Measurements from ENCODE around the gene ATP5F1A.
A peak's percentile ranks its signal among the peaks of the same experiment; 100 is the strongest.

The ATP5F1A gene

GRCh38 chr18:46072959-46073358, 25.1 kb downstream of the ATP5F1A start:
- no peak overlapping the region for H4K5ac ChIP-seq (ENCODE audit: low read length)
- DNase-seq, result no peak
- no peak overlapping the region for H4K8ac ChIP-seq (ENCODE audit: low read depth, low read length)
- H3K18ac ChIP-seq (ENCODE audit: low read length), result no peak overlapping the region
- no peak overlapping the region for H3K56ac ChIP-seq (ENCODE audit: low read length)
- H3K4me2 ChIP-seq (ENCODE audit: low read length), result no peak overlapping the region
- peaks cover 8% of the 10 kb centered on the region for H3K27me3 ChIP-seq (ENCODE audit: insufficient read depth, low read length, poor library complexity)
- H3K27ac ChIP-seq (ENCODE audit: low read depth, low read length), result no peak overlapping the region
- H2BK5ac ChIP-seq (ENCODE audit: low read length), result no peak overlapping the region
- H3K4me1 ChIP-seq (ENCODE audit: control insufficient read depth, low read depth, low read length), result no peaks in the 10 kb centered on the region
- H3K23ac ChIP-seq (ENCODE audit: low read length), result no peak overlapping the region
- no CpG with 5 or more reads among the region's 3 CpGs for WGBS (ENCODE audit: extremely low coverage, insufficient coverage, low lambda C conversion rate)
- H3K4ac ChIP-seq (ENCODE audit: low read depth, low read length), result no peak overlapping the region
- H3K4me3 ChIP-seq (ENCODE audit: low read length), result no peak overlapping the region
- H3K79me2 ChIP-seq (ENCODE audit: control insufficient read depth, insufficient read depth, low read length), result no peaks in the 10 kb centered on the region
- H2BK120ac ChIP-seq (ENCODE audit: low read depth, low read length), result no peak overlapping the region
- no peak overlapping the region for H2BK15ac ChIP-seq (replicated peaks; ENCODE audit: low read depth)
- no peaks in the 10 kb centered on the region for H3K79me1 ChIP-seq (ENCODE audit: low read length)
- no peak overlapping the region for H2AK5ac ChIP-seq (ENCODE audit: low read length)
- H3K36me3 ChIP-seq (ENCODE audit: control insufficient read depth, insufficient read depth, low read length), result no peaks in the 10 kb centered on the region
- H3K9ac ChIP-seq (ENCODE audit: low read length), result no peak overlapping the region

GRCh38 chr18:46072376-46072867, 25.7 kb downstream of the ATP5F1A start:
- H2BK120ac ChIP-seq (ENCODE audit: low read depth, low read length), result no peak overlapping the region
- WGBS (ENCODE audit: extremely low coverage, insufficient coverage, low lambda C conversion rate), result no CpG with 5 or more reads among the region's 25 CpGs
- H2BK5ac ChIP-seq (ENCODE audit: low read length), result no peak overlapping the region
- H3K23ac ChIP-seq (ENCODE audit: low read length), result no peak overlapping the region
- H2BK15ac ChIP-seq (replicated peaks; ENCODE audit: low read depth), result no peak overlapping the region
- no peak overlapping the region for H3K18ac ChIP-seq (ENCODE audit: low read length)
- peaks cover 8% of the 10 kb centered on the region for H3K27me3 ChIP-seq (ENCODE audit: insufficient read depth, low read length, poor library complexity)
- H4K5ac ChIP-seq (ENCODE audit: low read length), result no peak overlapping the region
- peak overlapping the region; percentile 81 for H3K9ac ChIP-seq (ENCODE audit: low read length)
- H3K79me2 ChIP-seq (ENCODE audit: control insufficient read depth, insufficient read depth, low read length), result no peaks in the 10 kb centered on the region
- no peaks in the 10 kb centered on the region for H3K4me1 ChIP-seq (ENCODE audit: control insufficient read depth, low read depth, low read length)
- peak overlapping the region; percentile 84 for H3K4me2 ChIP-seq (ENCODE audit: low read length)
- H2AK5ac ChIP-seq (ENCODE audit: low read length), result no peak overlapping the region
- no peak overlapping the region for H4K8ac ChIP-seq (ENCODE audit: low read depth, low read length)
- no peak for DNase-seq
- no peak overlapping the region for H3K27ac ChIP-seq (ENCODE audit: low read depth, low read length)
- H3K4ac ChIP-seq (ENCODE audit: low read depth, low read length), result no peak overlapping the region
- H3K36me3 ChIP-seq (ENCODE audit: control insufficient read depth, insufficient read depth, low read length), result no peaks in the 10 kb centered on the region
- no peak overlapping the region for H3K4me3 ChIP-seq (ENCODE audit: low read length)
- H3K79me1 ChIP-seq (ENCODE audit: low read length), result no peaks in the 10 kb centered on the region
- peak overlapping the region; percentile 84 for H3K56ac ChIP-seq (ENCODE audit: low read length)

- H3K79me1 ChIP-seq (ENCODE audit: low read length), result no peaks in the 10 kb centered on the region
- peak within 1 kb of the TSS; percentile 84 for H3K56ac ChIP-seq (ENCODE audit: low read length)
- H3K9ac ChIP-seq (ENCODE audit: low read length), result peak within 1 kb of the TSS; percentile 81
- peak within 1 kb of the TSS; percentile 26 for H3K18ac ChIP-seq (ENCODE audit: low read length)
- H3K4me2 ChIP-seq (ENCODE audit: low read length), result peak within 1 kb of the TSS; percentile 84
- DNase-seq, result peak; percentile 61
- no peaks in the 10 kb centered on the region for H3K79me2 ChIP-seq (ENCODE audit: control insufficient read depth, insufficient read depth, low read length)
- peak within 1 kb of the TSS; percentile 15 for H3K23ac ChIP-seq (ENCODE audit: low read length)
- H3K27ac ChIP-seq (ENCODE audit: low read depth, low read length), result no peak within 1 kb of the TSS
- H2BK5ac ChIP-seq (ENCODE audit: low read length), result no peak within 1 kb of the TSS
- no peak within 1 kb of the TSS for H4K5ac ChIP-seq (ENCODE audit: low read length)
- no CpG with 5 or more reads among the region's 75 CpGs for WGBS (ENCODE audit: extremely low coverage, insufficient coverage, low lambda C conversion rate)
- no peak within 1 kb of the TSS for H2BK120ac ChIP-seq (ENCODE audit: low read depth, low read length)
- peak within 1 kb of the TSS; percentile 62 for H3K4me3 ChIP-seq (ENCODE audit: low read length)
- H3K36me3 ChIP-seq (ENCODE audit: control insufficient read depth, insufficient read depth, low read length), result no peaks in the 10 kb centered on the region
- H3K27me3 ChIP-seq (ENCODE audit: insufficient read depth, low read length, poor library complexity), result peaks cover 8% of the 10 kb centered on the region
- no peak within 1 kb of the TSS for H3K4ac ChIP-seq (ENCODE audit: low read depth, low read length)
- no peaks in the 10 kb centered on the region for H3K4me1 ChIP-seq (ENCODE audit: control insufficient read depth, low read depth, low read length)
- no peak within 1 kb of the TSS for H4K8ac ChIP-seq (ENCODE audit: low read depth, low read length)
- no peak within 1 kb of the TSS for H2AK5ac ChIP-seq (ENCODE audit: low read length)
- no peak within 1 kb of the TSS for H2BK15ac ChIP-seq (replicated peaks; ENCODE audit: low read depth)
These were observed 26.3 kb downstream of the ATP5F1A start, which contains the start of gene PSTPIP2 for GRCh38 chr18:46071653-46072375. PSTPIP2 (minus strand) TSS chr18:46072260; CDS start chr18:46072188, 72 bp downstream.

- no CpG with 5 or more reads among the region's 13 CpGs for WGBS (ENCODE audit: extremely low coverage, insufficient coverage, low lambda C conversion rate)
- no peak for DNase-seq
These were observed 27.1 kb downstream of the ATP5F1A start for GRCh38 chr18:46070815-46071652.

GRCh38 chr18:46070232-46070631, 27.9 kb downstream of the ATP5F1A start:
- WGBS (ENCODE audit: extremely low coverage, insufficient coverage, low lambda C conversion rate), result no CpG with 5 or more reads among the region's 6 CpGs
- H2BK5ac ChIP-seq (ENCODE audit: low read length), result no peak overlapping the region
- no peak overlapping the region for H3K27ac ChIP-seq (ENCODE audit: low read depth, low read length)
- H2BK15ac ChIP-seq (replicated peaks; ENCODE audit: low read depth), result no peak overlapping the region
- H3K4me2 ChIP-seq (ENCODE audit: low read length), result no peak overlapping the region
- no peak overlapping the region for H3K4ac ChIP-seq (ENCODE audit: low read depth, low read length)
- H3K36me3 ChIP-seq (ENCODE audit: control insufficient read depth, insufficient read depth, low read length), result no peaks in the 10 kb centered on the region
- H3K79me1 ChIP-seq (ENCODE audit: low read length), result no peaks in the 10 kb centered on the region
- H3K4me1 ChIP-seq (ENCODE audit: control insufficient read depth, low read depth, low read length), result no peaks in the 10 kb centered on the region
- H4K8ac ChIP-seq (ENCODE audit: low read depth, low read length), result no peak overlapping the region
- no peak overlapping the region for H3K9ac ChIP-seq (ENCODE audit: low read length)
- no peak overlapping the region for H3K18ac ChIP-seq (ENCODE audit: low read length)
- no peak overlapping the region for H3K56ac ChIP-seq (ENCODE audit: low read length)
- no peak overlapping the region for H3K4me3 ChIP-seq (ENCODE audit: low read length)
- H3K27me3 ChIP-seq (ENCODE audit: insufficient read depth, low read length, poor library complexity), result peaks cover 8% of the 10 kb centered on the region
- H3K79me2 ChIP-seq (ENCODE audit: control insufficient read depth, insufficient read depth, low read length), result no peaks in the 10 kb centered on the region
- no peak overlapping the region for H2AK5ac ChIP-seq (ENCODE audit: low read length)
- H4K5ac ChIP-seq (ENCODE audit: low read length), result no peak overlapping the region
- no peak overlapping the region for H2BK120ac ChIP-seq (ENCODE audit: low read depth, low read length)
- no peak for DNase-seq
- H3K23ac ChIP-seq (ENCODE audit: low read length), result no peak overlapping the region

More at GRCh38 chr18:46070815-46071652, 27.1 kb downstream of the ATP5F1A start:
- no peaks in the 10 kb centered on the region for H3K36me3 ChIP-seq (ENCODE audit: control insufficient read depth, insufficient read depth, low read length)
- peak overlapping the region; percentile 15 for H3K23ac ChIP-seq (ENCODE audit: low read length)
- H3K9ac ChIP-seq (ENCODE audit: low read length), result peak overlapping the region; percentile 81
- H2BK15ac ChIP-seq (replicated peaks; ENCODE audit: low read depth), result no peak overlapping the region
- H2AK5ac ChIP-seq (ENCODE audit: low read length), result no peak overlapping the region
- H3K27ac ChIP-seq (ENCODE audit: low read depth, low read length), result no peak overlapping the region
- no peak overlapping the region for H4K5ac ChIP-seq (ENCODE audit: low read length)
- H3K4ac ChIP-seq (ENCODE audit: low read depth, low read length), result no peak overlapping the region
- no peak overlapping the region for H2BK5ac ChIP-seq (ENCODE audit: low read length)
- H3K79me2 ChIP-seq (ENCODE audit: control insufficient read depth, insufficient read depth, low read length), result no peaks in the 10 kb centered on the region
- H2BK120ac ChIP-seq (ENCODE audit: low read depth, low read length), result no peak overlapping the region
- no peaks in the 10 kb centered on the region for H3K79me1 ChIP-seq (ENCODE audit: low read length)
- H3K18ac ChIP-seq (ENCODE audit: low read length), result no peak overlapping the region
- H4K8ac ChIP-seq (ENCODE audit: low read depth, low read length), result no peak overlapping the region
- H3K4me2 ChIP-seq (ENCODE audit: low read length), result peak overlapping the region; percentile 84
- no peaks in the 10 kb centered on the region for H3K4me1 ChIP-seq (ENCODE audit: control insufficient read depth, low read depth, low read length)
- peak overlapping the region; percentile 62 for H3K4me3 ChIP-seq (ENCODE audit: low read length)
- peak overlapping the region; percentile 84 for H3K56ac ChIP-seq (ENCODE audit: low read length)
- peaks cover 8% of the 10 kb centered on the region for H3K27me3 ChIP-seq (ENCODE audit: insufficient read depth, low read length, poor library complexity)

Data from mesendoderm (in vitro differentiated cells).